SK-N-SH treated with all-trans-retinoic acid at 6 μM for 48 hours (cell line): ENCODE results near the gene SENP1.

ENCODE experiments used
- BACH2 ChIP-seq: fragments of 250-450 bp; sonication (Bioruptor Pico); IDR thresholded peaks from 2 replicates; pipeline ENCODE4 v1.9.0; 2021; ENCODE audit warnings: mild to moderate bottlenecking, borderline replicate concordance
- CSDC2 ChIP-seq: fragments of 250-450 bp; sonication (Bioruptor Pico); IDR thresholded peaks from 2 replicates; pipeline ENCODE4 v1.5.0; 2020; ENCODE audit warnings: mild to moderate bottlenecking, moderate library complexity
- ESRRG ChIP-seq: fragments of 250-450 bp; sonication (Bioruptor Pico); IDR thresholded peaks from 2 replicates; pipeline ENCODE4 v1.6.1; 2021; ENCODE audit warnings: mild to moderate bottlenecking
- ISL1 ChIP-seq: fragments of 250-450 bp; sonication (Bioruptor Pico); IDR thresholded peaks from 2 replicates; pipeline ENCODE4 v2.1.2; 2022; ENCODE audit warnings: mild to moderate bottlenecking, moderate library complexity
- POU6F1 ChIP-seq: fragments of 250-450 bp; sonication (Bioruptor Pico); IDR thresholded peaks from 2 replicates; pipeline ENCODE4 v1.8.0; 2021; ENCODE audit warnings: low read depth, mild to moderate bottlenecking, moderate library complexity, borderline replicate concordance
- RARB ChIP-seq: fragments of 250-450 bp; sonication (Bioruptor Pico); IDR thresholded peaks from 2 replicates; pipeline ENCODE4 v1.8.0; 2021; ENCODE audit warnings: mild to moderate bottlenecking, moderate library complexity
- SNAI2 ChIP-seq: fragments of 250-450 bp; sonication (Bioruptor Pico); IDR thresholded peaks from 2 replicates; pipeline ENCODE4 v1.5.0; 2020; ENCODE audit warnings: mild to moderate bottlenecking, moderate library complexity
- TCF4 ChIP-seq: fragments of 250-450 bp; sonication (Bioruptor Pico); IDR thresholded peaks from 2 replicates; pipeline ENCODE4 v1.8.0; 2021; ENCODE audit warnings: mild to moderate bottlenecking, moderate library complexity, borderline replicate concordance
- TOX ChIP-seq: fragments of 250-450 bp; sonication (Bioruptor Pico); IDR thresholded peaks from 2 replicates; pipeline ENCODE4 v1.8.0; 2021; ENCODE audit warnings: mild to moderate bottlenecking, moderate library complexity, borderline replicate concordance
- ZC3H10 ChIP-seq: fragments of 250-450 bp; sonication (Bioruptor Pico); IDR thresholded peaks from 2 replicates; pipeline ENCODE4 v1.5.1; 2021; ENCODE audit warnings: mild to moderate bottlenecking, moderate library complexity
- ZFP3 ChIP-seq: fragments of 250-450 bp; sonication (Bioruptor Pico); IDR thresholded peaks from 2 replicates; pipeline ENCODE4 v1.5.0; 2020; ENCODE audit warnings: mild to moderate bottlenecking, moderate library complexity
- ZFP30 ChIP-seq: fragments of 450-650 bp; formaldehyde crosslinking; IDR thresholded peaks from 2 replicates; pipeline ENCODE4 v1.5.0; 2022; ENCODE audit warnings: mild to moderate bottlenecking, moderate library complexity
- ZNF70 ChIP-seq: fragments of 450-650 bp; formaldehyde crosslinking; IDR thresholded peaks from 2 replicates; pipeline ENCODE4 v1.5.0; 2020; ENCODE audit warnings: mild to moderate bottlenecking, moderate library complexity
- TF ChIP-seq, protein P1 (sequence below): fragments of 250-450 bp; sonication (Bioruptor Pico); IDR thresholded peaks from 2 replicates; pipeline ENCODE4 v1.5.1; 2020; ENCODE audit warnings: low read depth, mild to moderate bottlenecking, moderate library complexity

DNA sequence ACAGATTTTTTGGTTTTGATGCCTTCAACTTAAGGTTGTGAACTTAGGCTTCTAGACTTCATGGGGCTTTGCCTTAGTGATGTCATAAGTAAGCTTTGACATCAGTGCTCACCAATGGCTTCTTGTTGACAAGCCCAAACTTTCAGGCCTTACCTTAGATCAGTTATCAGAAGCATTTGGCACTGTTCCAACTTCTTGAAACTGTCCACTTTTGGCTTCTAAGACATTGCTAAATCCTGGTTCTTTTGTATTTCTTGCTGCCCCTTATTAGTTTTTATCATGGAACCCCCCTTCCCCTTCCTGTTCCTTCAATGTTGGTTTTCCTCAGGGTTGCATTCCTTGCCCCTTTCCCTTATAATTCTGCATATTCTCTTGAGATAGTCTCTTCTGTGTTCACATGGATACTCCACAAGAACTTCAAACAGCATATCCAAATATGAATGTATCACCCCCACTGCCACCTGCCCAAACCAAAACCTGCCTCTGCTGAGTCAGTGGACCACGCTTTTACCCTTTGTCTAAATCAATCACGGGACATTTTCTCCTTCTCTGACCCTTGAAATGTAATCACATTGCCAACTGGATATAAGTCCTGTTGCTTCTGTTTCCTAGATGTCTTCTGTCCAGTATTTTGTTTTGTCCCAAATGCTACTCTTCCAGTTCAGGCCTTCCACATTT is 21.2 kb upstream of the SENP1 start:
- no peak for TF ChIP-seq ZFP3 (CRISPR knock-in tag)
- no peak for TF ChIP-seq ISL1 (CRISPR knock-in tag)
- no peak for TF ChIP-seq CSDC2 (CRISPR knock-in tag)
- TF ChIP-seq ZC3H10 (CRISPR knock-in tag): no peak
- no peak for TF ChIP-seq TCF4
- TF ChIP-seq TOX (CRISPR knock-in tag): no peak
- no peak for TF ChIP-seq POU6F1 (CRISPR knock-in tag)
- TF ChIP-seq BACH2 (CRISPR knock-in tag): no peak
- TF ChIP-seq ESRRG: no peak
- TF ChIP-seq SNAI2 (CRISPR knock-in tag): no peak
- no peak for TF ChIP-seq ZNF70
- no peak for TF ChIP-seq RARB (CRISPR knock-in tag)
- TF ChIP-seq, protein P1, sequence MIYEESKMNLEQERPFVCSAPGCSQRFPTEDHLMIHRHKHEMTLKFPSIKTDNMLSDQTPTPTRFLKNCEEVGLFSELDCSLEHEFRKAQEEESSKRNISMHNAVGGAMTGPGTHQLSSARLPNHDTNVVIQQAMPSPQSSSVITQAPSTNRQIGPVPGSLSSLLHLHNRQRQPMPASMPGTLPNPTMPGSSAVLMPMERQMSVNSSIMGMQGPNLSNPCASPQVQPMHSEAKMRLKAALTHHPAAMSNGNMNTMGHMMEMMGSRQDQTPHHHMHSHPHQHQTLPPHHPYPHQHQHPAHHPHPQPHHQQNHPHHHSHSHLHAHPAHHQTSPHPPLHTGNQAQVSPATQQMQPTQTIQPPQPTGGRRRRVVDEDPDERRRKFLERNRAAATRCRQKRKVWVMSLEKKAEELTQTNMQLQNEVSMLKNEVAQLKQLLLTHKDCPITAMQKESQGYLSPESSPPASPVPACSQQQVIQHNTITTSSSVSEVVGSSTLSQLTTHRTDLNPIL (CRISPR knock-in tag): no peak
- TF ChIP-seq ZFP30 (CRISPR knock-in tag): no peak
